DND-41 (cell line): ENCODE results near the gene CANT1.

ENCODE experiments used
- CTCF ChIP-seq: IDR thresholded peaks from 2 replicates; pipeline ENCODE4 v1.5.1; 2012; ENCODE audit warnings: borderline replicate concordance, low read length, moderate library complexity, mild to moderate bottlenecking; ENCODE audit not compliant: poor library complexity, severe bottlenecking; ENCODE audit errors: extremely low read depth
- EZH2 ChIP-seq: IDR thresholded peaks from 3 replicates; pipeline ENCODE4 v1.6.1; 2012; ENCODE audit warnings: borderline replicate concordance, low read depth, mild to moderate bottlenecking, moderate library complexity, low read length, inconsistent platforms; ENCODE audit not compliant: severe bottlenecking

- TF ChIP-seq CTCF (no peak), EZH2 (no peak)
These were observed 3.5 kb downstream of the CANT1 start for GRCh38 chr17:79006046-79006445.
